HG03039 (cell line): ENCODE measurements around the gene SFXN1.

Source experiments
- ATAC-seq: cut with Tn5 transposase; IDR thresholded peaks from one replicate; pipeline ENCODE4 v1.9.1; 2021; ENCODE audit warnings: mild to moderate bottlenecking, moderate library complexity; ENCODE audit not compliant: unreplicated experiment

Gene SFXN1

GRCh38 chr5:175464942-175465233, 13.5 kb upstream of the SFXN1 start:
- ATAC-seq = no peak

- ATAC-seq = no peak
Measured at GRCh38 chr5:175465282-175465681, 13.1 kb upstream of the SFXN1 start.

- ATAC-seq = no peak
Measured at GRCh38 chr5:175466700-175467318, 11.6 kb upstream of the SFXN1 start.

- ATAC-seq = no peak
Measured at GRCh38 chr5:175467983-175468690, 10.2 kb upstream of the SFXN1 start.

GRCh38 chr5:175468892-175469291, 9.5 kb upstream of the SFXN1 start:
- ATAC-seq = no peak

- no peak for ATAC-seq
Measured at GRCh38 chr5:175469916-175470315, 8.4 kb upstream of the SFXN1 start.

GRCh38 chr5:175470781-175471180, 7.6 kb upstream of the SFXN1 start:
- no peak for ATAC-seq

- ATAC-seq = no peak
Measured at GRCh38 chr5:175471196-175471595, 7.2 kb upstream of the SFXN1 start.

- no peak for ATAC-seq
Measured at GRCh38 chr5:175471628-175472027, 6.7 kb upstream of the SFXN1 start.

GRCh38 chr5:175472378-175472777, 6.0 kb upstream of the SFXN1 start:
- no peak for ATAC-seq

- ATAC-seq = no peak
Measured at GRCh38 chr5:175475248-175475647, 3.1 kb upstream of the SFXN1 start.

- ATAC-seq = no peak
Measured at GRCh38 chr5:175477440-175477839, 920 bp upstream of the SFXN1 start.

GRCh38 chr5:175478008-175478383, 364 bp upstream of the SFXN1 start:
- no peak for ATAC-seq

GRCh38 chr5:175479125-175479881, 943 bp downstream of the SFXN1 start:
- no peak for ATAC-seq

- no peak for ATAC-seq
Measured at GRCh38 chr5:175483337-175483736, 5.0 kb downstream of the SFXN1 start.

- ATAC-seq = no peak
Measured at GRCh38 chr5:175484322-175484721, 6.0 kb downstream of the SFXN1 start.

- no peak for ATAC-seq
Measured at GRCh38 chr5:175484829-175485228, 6.5 kb downstream of the SFXN1 start.

GRCh38 chr5:175485631-175486030, 7.3 kb downstream of the SFXN1 start:
- no peak for ATAC-seq

- no peak for ATAC-seq
Measured at GRCh38 chr5:175487514-175488222, 9.3 kb downstream of the SFXN1 start.

GRCh38 chr5:175489693-175490443, 11.5 kb downstream of the SFXN1 start:
- no peak for ATAC-seq

GRCh38 chr5:175491223-175491622, 12.9 kb downstream of the SFXN1 start:
- ATAC-seq = no peak
